ENCODE measurements around the gene PDE6A. TPM values are rescaled to one million over a fixed set of nuclear protein-coding genes. Genes with fewer than 3 reads are reported as not detected.
"Not testable (repeated sequence)": the region's sequence is repeated elsewhere in the genome, so short reads cannot be mapped to it uniquely, and the experiment has no call there.

Gene PDE6A
- total RNA-seq, 1 experiment from 2014 or later: 0.22 TPM

GRCh38 chr5:149953436-149954121 lies 9.0 kb upstream of the PDE6A start:
- no peak for DNase-seq (ENCODE audit: low read depth)

DNA sequence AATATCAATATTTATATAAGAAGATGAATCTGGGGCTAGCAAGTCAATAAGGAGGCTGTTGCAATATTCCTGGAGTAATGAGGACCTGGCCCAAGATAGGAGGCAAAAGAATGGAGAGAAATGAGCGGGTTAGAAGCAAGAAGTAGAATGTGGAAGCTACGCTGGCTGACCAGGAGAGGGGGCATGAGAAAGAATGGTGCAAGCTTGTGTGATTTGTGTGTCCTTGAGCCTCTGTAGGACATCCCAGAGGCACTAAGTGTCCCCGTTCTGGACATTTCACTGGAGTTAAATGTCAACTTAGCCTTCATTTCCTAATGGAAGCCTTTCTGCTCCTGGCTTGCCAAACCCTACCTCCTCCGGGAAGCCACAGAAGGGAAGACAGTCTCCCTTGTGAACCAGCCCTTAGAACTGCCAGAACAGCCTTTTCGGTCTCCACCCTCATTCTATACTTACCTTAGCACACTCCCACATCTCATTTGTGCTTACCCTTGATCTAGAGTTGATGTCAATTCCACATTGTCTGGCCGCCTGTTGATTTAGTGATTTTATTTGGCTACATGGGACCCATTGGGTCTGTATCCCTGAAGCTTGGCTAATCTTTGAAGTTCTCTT lies 6.7 kb upstream of the PDE6A start:
- no peak for DNase-seq (ENCODE audit: low read depth)

GRCh38 chr5:149948993-149949392 lies 4.4 kb upstream of the PDE6A start:
- DNase-seq (ENCODE audit: low read depth): no peak

GRCh38 chr5:149946118-149946517 lies 1.5 kb upstream of the PDE6A start:
- DNase-seq (ENCODE audit: low read depth): no peak

DNA sequence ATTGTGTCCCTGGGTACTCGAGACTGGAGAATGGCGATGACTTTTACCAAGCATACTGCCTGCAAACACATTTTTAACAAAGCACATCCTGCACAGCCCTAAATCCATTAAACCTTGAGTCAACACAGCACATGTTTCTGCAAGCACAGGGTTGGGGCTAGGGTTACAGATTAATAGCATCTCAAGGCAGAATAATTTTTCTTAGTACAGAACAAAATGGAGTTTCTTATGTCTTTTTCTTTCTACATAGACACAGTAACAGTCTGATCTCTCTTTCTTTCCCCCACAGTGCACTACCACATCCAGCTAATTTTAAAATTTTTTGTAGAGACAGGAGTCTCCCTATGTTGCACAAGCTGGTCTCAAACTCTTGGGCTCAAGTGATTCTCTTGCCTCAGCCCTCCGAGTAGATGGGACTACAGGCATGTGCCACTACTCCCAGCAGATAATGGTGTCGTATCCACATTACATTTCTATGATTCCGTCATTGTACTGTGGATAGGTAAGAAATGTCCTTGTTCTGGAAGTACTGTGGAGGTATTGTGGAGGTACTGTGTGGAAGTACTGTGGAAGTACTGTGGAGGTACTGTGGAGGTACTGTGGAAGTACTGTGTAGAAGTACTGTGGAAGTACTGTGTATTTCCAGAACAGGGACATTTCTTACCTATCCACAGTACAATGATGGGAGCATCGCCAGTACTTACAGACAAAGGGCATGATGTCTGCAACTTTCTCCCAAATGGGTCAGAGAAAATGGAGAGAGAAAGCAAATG lies 1.2 kb downstream of the PDE6A start:
- not testable (repeated sequence) for DNase-seq (ENCODE audit: low read depth)

DNA sequence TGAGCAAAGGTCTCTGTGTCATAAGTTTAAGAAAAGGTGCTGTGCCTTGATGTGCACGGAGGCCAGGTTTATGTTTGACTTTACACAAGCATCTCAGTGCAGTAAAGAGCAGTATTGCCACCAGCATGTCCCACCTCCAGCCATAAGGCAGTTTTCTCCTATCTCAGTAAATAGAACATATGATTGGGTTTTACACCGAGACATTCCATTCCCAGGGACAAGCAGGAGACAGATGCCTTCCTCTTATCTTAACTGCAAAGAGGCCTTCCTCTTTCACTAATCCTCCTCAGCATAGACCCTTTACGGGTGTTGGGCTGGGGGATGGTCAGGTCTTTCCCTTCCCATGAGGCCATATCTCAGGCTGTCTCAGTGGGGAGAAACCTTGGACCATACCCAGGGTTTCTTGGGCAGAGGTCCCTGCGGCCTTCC lies 1.8 kb downstream of the PDE6A start:
- not testable (repeated sequence) for DNase-seq (ENCODE audit: low read depth)

DNA sequence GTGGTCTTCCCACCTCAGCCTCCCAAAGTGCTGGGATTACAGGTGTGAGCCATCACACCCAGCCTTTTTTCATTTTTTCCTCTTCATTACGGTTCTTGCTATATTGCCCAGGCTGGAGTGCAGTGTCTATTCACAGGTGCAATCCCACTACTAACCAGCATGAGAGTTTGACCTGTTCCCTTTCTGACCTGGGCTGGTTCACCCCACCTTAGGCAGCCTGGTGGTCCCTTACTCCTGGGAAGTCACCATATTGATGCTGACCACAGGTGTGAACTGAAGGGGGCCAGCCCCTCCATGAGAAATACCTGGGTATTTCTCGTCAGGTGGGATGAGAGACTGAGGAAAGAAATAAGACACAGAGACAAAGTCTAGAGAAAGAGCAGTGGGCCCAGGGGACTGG lies 2.4 kb downstream of the PDE6A start:
- DNase-seq (ENCODE audit: low read depth): no peak

DNA sequence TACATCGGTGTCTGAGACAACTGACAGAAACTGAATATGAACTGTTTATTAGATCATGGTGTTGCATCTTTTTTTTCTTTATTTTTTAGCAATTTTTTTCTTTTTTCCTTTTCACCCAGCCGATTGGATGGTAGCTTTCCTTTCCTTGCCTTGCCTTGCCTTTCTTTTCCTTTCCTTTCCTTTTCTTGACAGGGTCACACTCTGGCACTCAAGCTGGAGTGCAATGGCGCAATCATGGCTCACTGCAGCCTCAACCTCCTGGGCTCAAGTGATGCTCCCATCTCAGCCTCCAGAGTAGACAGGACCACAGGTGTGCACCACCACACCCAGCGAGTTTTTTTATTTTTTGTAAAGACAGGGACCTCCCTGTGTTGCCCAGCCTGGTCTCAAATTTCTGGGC lies 2.8 kb downstream of the PDE6A start:
- no peak for DNase-seq (ENCODE audit: low read depth)

GRCh38 chr5:149940941-149941644 lies 3.5 kb downstream of the PDE6A start:
- DNase-seq (ENCODE audit: low read depth): no peak

DNA sequence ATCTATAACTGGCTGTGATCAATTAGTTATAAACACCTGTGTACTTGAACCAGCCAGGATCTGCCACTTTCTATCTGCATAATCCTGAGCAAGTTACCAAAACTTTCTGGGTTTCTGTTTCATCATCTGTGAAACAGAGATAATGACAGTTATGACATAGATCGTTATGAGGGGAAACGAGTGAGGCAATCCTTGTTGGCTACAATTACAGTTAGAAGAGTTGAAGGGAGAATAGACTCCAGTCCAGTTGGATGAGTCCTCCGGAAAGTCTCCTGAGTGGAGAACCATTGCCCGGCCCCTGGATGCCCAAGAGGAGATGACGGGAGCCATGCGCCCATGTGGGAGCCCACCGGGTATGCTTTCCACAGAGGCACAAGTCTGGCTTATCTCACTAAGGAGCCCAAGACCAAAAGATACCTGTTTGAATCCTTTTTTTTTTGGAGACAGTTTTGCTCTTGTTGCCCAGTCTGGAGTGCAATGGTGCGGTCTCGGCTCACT lies 4.5 kb downstream of the PDE6A start:
- peak; percentile 58 for DNase-seq (ENCODE audit: low read depth)

DNA sequence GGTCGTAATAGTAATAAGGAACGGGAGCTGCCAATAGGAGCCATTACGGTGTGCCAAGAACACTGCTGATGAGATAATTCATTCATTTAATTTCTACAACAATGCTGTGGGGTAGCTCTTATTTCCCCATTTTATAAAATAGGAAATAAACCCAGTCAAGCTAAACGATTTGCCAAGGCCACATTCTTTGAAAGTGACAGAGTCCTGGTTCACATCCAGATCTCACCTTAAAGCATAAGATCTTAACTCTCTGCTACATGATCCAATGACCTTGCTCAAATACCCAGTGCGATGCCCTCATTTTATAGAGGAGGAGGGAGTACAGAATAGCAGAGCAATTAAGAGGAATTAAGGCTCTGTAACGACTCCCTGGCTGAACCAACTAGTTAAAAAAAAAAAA lies 5.0 kb downstream of the PDE6A start:
- DNase-seq (ENCODE audit: low read depth): peak; percentile 88

- DNase-seq (ENCODE audit: low read depth): peak; percentile 99
Measured at GRCh38 chr5:149938791-149939358, 5.7 kb downstream of the PDE6A start.

- peak; percentile 98 for DNase-seq (ENCODE audit: low read depth)
Measured at GRCh38 chr5:149938279-149938678, 6.3 kb downstream of the PDE6A start.

GRCh38 chr5:149937610-149938009 lies 7.0 kb downstream of the PDE6A start:
- DNase-seq (ENCODE audit: low read depth): peak; percentile 80

DNA sequence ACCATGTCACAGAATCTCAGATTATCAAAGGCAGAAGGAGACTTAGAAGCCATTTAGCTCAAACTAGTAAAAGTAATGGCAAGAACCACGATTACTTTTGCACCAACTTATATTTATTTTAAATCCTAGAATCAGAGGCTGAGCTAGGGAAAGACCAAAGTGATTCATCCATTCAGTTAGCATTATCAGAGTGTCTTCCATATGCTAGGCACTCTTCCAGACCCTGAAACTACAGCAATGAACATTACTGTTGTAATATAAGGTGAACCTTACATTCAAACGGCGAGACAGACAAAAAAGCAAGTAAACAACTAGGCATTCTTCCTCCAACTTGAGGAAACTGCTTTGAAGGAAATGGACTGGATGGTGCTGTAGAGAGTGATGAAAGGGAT lies 7.9 kb downstream of the PDE6A start:
- no peak for DNase-seq (ENCODE audit: low read depth)

DNA sequence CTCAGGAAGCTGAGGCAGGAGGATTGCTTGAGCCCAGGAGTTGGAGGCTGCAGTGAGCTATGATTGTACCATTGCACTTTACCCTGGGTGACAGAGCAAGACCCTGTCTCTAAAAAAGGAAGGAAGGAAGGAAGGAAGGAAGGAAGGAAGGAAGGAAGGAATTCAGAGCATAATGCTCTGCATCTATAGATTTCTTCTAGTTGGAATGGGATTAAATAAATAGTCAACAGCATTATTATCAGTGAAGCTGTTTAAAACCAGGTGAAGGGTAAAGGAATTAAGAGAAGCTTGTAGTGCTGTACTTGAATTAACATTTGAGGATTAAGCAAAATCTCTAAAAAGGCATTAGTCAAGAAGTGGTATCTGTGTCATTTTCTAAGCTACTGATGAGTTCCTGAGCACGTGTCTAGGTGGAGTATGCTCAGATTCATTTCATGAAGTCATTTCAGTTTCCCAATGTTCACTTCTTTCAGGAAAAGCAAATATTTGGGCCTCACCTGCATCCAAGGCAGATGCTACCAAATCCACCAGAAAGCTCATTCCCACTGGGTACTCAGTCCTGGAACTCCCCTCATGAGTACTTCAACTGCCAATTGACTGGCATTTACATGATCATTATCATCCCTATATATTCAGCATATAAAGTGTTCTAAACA lies 8.4 kb downstream of the PDE6A start:
- no peak for DNase-seq (ENCODE audit: low read depth)

- DNase-seq (ENCODE audit: low read depth): no peak
Measured at GRCh38 chr5:149935431-149935901, 9.1 kb downstream of the PDE6A start.

DNA sequence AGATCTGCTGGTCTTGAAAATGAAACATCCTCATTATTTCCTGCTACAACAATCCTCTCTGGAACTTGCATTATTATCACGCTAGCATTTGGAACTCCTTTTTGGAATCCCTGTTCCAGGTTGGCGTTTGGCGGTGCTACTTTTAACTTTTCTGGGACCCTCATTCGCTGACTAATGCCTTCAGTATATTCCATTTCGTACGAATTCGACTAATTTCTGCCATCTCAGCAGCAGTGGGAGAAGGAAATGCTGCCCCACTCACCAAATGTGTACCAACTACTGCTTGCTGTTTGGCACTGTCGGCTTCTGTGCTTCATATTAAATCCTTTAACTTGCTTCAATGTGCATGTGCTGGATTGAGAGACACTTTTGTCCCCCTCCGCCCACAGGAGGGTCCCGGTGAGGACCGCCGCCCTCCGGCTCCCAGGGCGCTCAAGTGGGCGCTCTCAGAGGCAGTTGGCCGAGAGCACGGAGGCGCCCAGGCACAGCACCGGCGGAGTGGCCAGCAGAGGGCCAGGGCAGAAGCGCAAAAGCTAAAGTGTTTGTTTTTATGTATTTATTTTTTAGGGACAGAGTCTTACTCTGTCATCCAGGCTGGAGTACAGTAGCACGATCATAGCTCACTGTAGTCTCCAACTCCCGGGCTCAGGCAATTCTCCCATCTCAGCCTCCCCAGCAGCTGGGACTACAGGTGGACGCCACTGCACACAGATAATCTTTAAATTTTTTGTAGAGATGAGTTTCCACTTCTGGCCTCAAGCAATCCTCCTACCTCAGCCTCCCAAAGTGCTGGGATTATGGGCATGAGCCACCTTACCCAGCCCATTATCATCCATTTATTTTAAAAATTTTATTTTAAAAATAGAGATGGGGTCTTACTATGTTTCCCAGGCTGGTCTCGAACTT lies 11.9 kb downstream of the PDE6A start:
- DNase-seq (ENCODE audit: low read depth): peak; percentile 33

DNA sequence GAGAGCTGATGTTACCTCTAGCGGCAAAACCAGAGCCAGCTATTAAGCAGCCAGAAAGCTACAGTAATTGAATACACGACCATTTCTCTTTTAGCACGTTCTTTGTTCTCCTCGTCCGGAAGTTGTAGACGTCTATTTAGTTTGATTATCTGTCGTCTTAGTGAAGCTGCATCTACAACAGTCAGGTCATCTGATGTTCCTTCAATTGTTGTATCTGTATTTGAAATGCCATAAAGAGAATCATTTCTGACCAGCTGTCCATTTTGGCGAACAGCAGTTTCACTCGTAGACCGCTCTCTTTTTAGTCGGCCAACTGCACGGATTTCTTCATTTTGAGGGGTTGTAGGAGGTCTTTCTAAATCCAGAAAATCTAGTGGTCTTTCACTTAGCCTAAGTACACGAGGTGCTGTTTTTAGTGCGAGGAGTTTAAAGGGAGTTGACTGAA lies 12.6 kb downstream of the PDE6A start:
- peak; percentile 42 for DNase-seq (ENCODE audit: low read depth)

Measured in M059J (cell line).